PC-3 (cell line): ENCODE measurements around the gene SLC13A3. TPM values are rescaled to one million over a fixed set of nuclear protein-coding genes. Genes with fewer than 3 reads are reported as not detected.
A peak's percentile ranks its signal among the peaks of the same experiment; 100 is the strongest.

Experiments
- ATAC-seq: fragments of 200-7000 bp; cut with Tn5 transposase; 2 replicates; pipeline ENCODE4 v1.9.1; 2020; ENCODE audit warnings: mild to moderate bottlenecking, moderate library complexity
- BruUV-seq: library from RNA; stranded (reverse); fragments of 400-500 nt; replicated peaks from 2 replicates; lab custom pipeline; 2021; lab: Mats Ljungman, UMichigan
- CTCF ChIA-PET: fragments of 300-600 bp; sonication (Branson Sonifier 250); formaldehyde crosslinking; loops from one replicate; lab custom pipeline; 2022; ENCODE audit warnings: antibody characterized with exemption; lab: Charles Lee
- POLR2A ChIA-PET: fragments of 300-600 bp; sonication (Branson Sonifier 250); formaldehyde crosslinking; loops from one replicate; lab custom pipeline; 2022; ENCODE audit warnings: antibody characterized with exemption; ENCODE audit not compliant: unreplicated experiment; lab: Charles Lee
- DNase-seq: peaks from one replicate; pipeline ENCODE4 v3.0.0-alpha.2; 2015
- H2AFZ ChIP-seq: fragments of 300-600 bp; sonication (generic); 2 replicates; pipeline ENCODE4 v1.6.0; 2016; ENCODE audit warnings: antibody characterized with exemption, low read length
- H3F3A ChIP-seq: fragments of 300-600 bp; sonication (generic); one replicate; pipeline ENCODE4 v1.6.0; 2017; ENCODE audit warnings: antibody characterized with exemption, low read length, control low read depth, mild to moderate bottlenecking; ENCODE audit not compliant: unreplicated experiment
- H3K27ac ChIP-seq: fragments of 300-600 bp; sonication (generic); 2 replicates; pipeline ENCODE4 v1.5.1; 2016; ENCODE audit warnings: mild to moderate bottlenecking, low read length
- H3K27me3 ChIP-seq: fragments of 300-600 bp; sonication (generic); 2 replicates; pipeline ENCODE4 v1.6.1; 2016; ENCODE audit warnings: low read length, mixed read lengths
- H3K36me3 ChIP-seq: fragments of 300-600 bp; sonication (generic); 2 replicates; pipeline ENCODE4 v1.6.1; 2016; ENCODE audit warnings: low read depth, mixed run types, low read length, mixed read lengths
- H3K4me1 ChIP-seq: fragments of 300-600 bp; sonication (generic); 2 replicates; pipeline ENCODE4 v1.5.1; 2016; ENCODE audit warnings: low read length; ENCODE audit not compliant: insufficient read depth
- H3K4me2 ChIP-seq: fragments of 300-600 bp; sonication (generic); 2 replicates; pipeline ENCODE4 v1.6.0; 2016; ENCODE audit warnings: low read length
- H3K4me3 ChIP-seq: fragments of 300-600 bp; sonication (generic); 2 replicates; pipeline ENCODE4 v1.5.1; 2016; ENCODE audit warnings: mild to moderate bottlenecking, low read length, mixed read lengths
- H3K79me2 ChIP-seq: fragments of 300-600 bp; sonication (generic); 2 replicates; pipeline ENCODE4 v1.6.1; 2017; ENCODE audit warnings: low read length, mixed read lengths
- H3K9ac ChIP-seq: fragments of 300-600 bp; sonication (generic); 2 replicates; pipeline ENCODE4 v1.6.0; 2016; ENCODE audit warnings: mild to moderate bottlenecking, low read length
- H3K9me2 ChIP-seq: fragments of 300-600 bp; sonication (generic); replicated peaks from 2 replicates; pipeline ENCODE4 v1.6.1; 2016; ENCODE audit warnings: mixed run types, low read length, mixed read lengths
- H3K9me3 ChIP-seq: fragments of 300-600 bp; sonication (generic); 2 replicates; pipeline ENCODE4 v1.6.1; 2016; ENCODE audit warnings: low read length, mixed read lengths
- H4K20me1 ChIP-seq: fragments of 300-600 bp; sonication (generic); 2 replicates; pipeline ENCODE4 v1.6.1; 2016; ENCODE audit warnings: low read length, mixed read lengths
- CTCF ChIP-seq: fragments of 300-600 bp; sonication (generic); conservative IDR thresholded peaks from 2 replicates; pipeline ENCODE4 v1.5.1; 2017; ENCODE audit warnings: antibody characterized with exemption, low read depth, mild to moderate bottlenecking, low read length
- EZH2 ChIP-seq: fragments of 300-600 bp; sonication (generic); IDR thresholded peaks from one replicate; pipeline ENCODE4 v1.6.1; 2017; ENCODE audit warnings: antibody characterized with exemption, mild to moderate bottlenecking, low read length; ENCODE audit not compliant: unreplicated experiment
- EZH2phosphoT487 ChIP-seq: fragments of 300-600 bp; sonication (generic); IDR thresholded peaks from 2 replicates; pipeline ENCODE4 v1.6.1; 2018; ENCODE audit warnings: mild to moderate bottlenecking, antibody characterized with exemption, low read length, borderline replicate concordance
- intact Hi-C: fragments of 100-400 bp; cut with micrococcal nuclease; formaldehyde crosslinking; loops from 2 replicates; pipeline ENCODE4 v1.9.0; 2023
- total RNA-seq: library from RNA; depleted of rRNA; stranded (reverse); fragments of >200 nt; gene quantifications from 2 replicates; pipeline ENCODE4 v1.2.3, GENCODE V29; 2014

Gene SLC13A3
- total RNA-seq, 1 experiment from 2014 or later = not detected

- Histone ChIP-seq H3K4me2 (no peak overlapping the region), H3F3A (no peaks in the 10 kb centered on the region), H2AFZ (no peak overlapping the region), H3K4me3 (no peak overlapping the region), H3K79me2 (no peaks in the 10 kb centered on the region), H3K27ac (no peak overlapping the region), H3K9me3 (no peaks in the 10 kb centered on the region), H3K36me3 (no peaks in the 10 kb centered on the region), H4K20me1 (no peaks in the 10 kb centered on the region), H3K9ac (no peak overlapping the region), H3K9me2 (no peaks in the 10 kb centered on the region), H3K4me1 (no peaks in the 10 kb centered on the region), H3K27me3 (peaks cover 9% of the 10 kb centered on the region; the same call in 1 of the 2 replicates)
- ATAC-seq = no peak
- no TSS peak for BruUV-seq
- intact Hi-C loops = no loop called here
- no peak for DNase-seq
- ChIA-PET CTCF (no interaction called here), POLR2A (no interaction called here)
- no peak for TF ChIP-seq EZH2phosphoT487
- TF ChIP-seq CTCF = no peak
- no peak for TF ChIP-seq EZH2
Observed at GRCh38 chr20:46519471-46520068, 131.7 kb downstream of the SLC13A3 start.

GRCh38 chr20:46512943-46513844 is 138.1 kb downstream of the SLC13A3 start, which contains the start of gene ZNF334:
TSS of gene ZNF334 (minus strand) at chr20:46513559. CDS start at chr20:46512102, 1,457 bp downstream.
- no peaks in the 10 kb centered on the region for H3K9me2 ChIP-seq
- peak within 1 kb of the TSS; percentile 59 for H3K4me2 ChIP-seq
- CTCF ChIA-PET = no interaction called here
- DNase-seq (peak; percentile 25), ATAC-seq (peak; percentile 59)
- no peaks in the 10 kb centered on the region for H3F3A ChIP-seq
- TSS peak; percentile 58 for BruUV-seq
- H3K27me3 ChIP-seq = peaks cover 36% of the 10 kb centered on the region
- no peaks in the 10 kb centered on the region for H3K4me1 ChIP-seq
- POLR2A ChIA-PET = no interaction called here
- H3K9ac ChIP-seq = peak within 1 kb of the TSS; percentile 45
- TF ChIP-seq EZH2 (no peak), EZH2phosphoT487 (no peak), CTCF (no peak)
- H3K79me2 ChIP-seq = no peaks in the 10 kb centered on the region
- H3K4me3 ChIP-seq = peak within 1 kb of the TSS; percentile 55
- intact Hi-C loops = no loop called here
- H3K27ac ChIP-seq = no peak within 1 kb of the TSS
- no peaks in the 10 kb centered on the region for H3K36me3 ChIP-seq
- no peaks in the 10 kb centered on the region for H3K9me3 ChIP-seq
- no peaks in the 10 kb centered on the region for H4K20me1 ChIP-seq
- H2AFZ ChIP-seq = peak within 1 kb of the TSS; percentile 63
